ENCODE data around the gene CASP8.

CASP8 gene

GRCh38 chr2:201320257-201320656 is 59.9 kb downstream of the CASP8 start:
- TF ChIP-seq POU2F2 (IDR thresholded peaks at IDR 0.05; ENCODE audit: low read depth, low read length) (no peak), SPI1 (IDR thresholded peaks at IDR 0.05; ENCODE audit: low read depth, low read length) (no peak), POLR2AphosphoS5 (IDR thresholded peaks at IDR 0.05; ENCODE audit: low read depth, low read length) (no peak), TAF1 (IDR thresholded peaks at IDR 0.05; ENCODE audit: low read depth, low read length) (no peak), POLR2A (IDR thresholded peaks at IDR 0.05; ENCODE audit: low read depth, low read length) (no peak), PAX5 (IDR thresholded peaks at IDR 0.05; ENCODE audit: insufficient read depth, low read length, severe bottlenecking) (no peak)
- FAIRE-seq: no peak
- DNase-seq (ENCODE audit: insufficient read length, low spot score): no peak

- no peak for FAIRE-seq
- no peak for TF ChIP-seq TAF1 (IDR thresholded peaks at IDR 0.05; ENCODE audit: low read depth, low read length)
- TF ChIP-seq POU2F2 (IDR thresholded peaks at IDR 0.05; ENCODE audit: low read depth, low read length): no peak
- TF ChIP-seq PAX5 (IDR thresholded peaks at IDR 0.05; ENCODE audit: insufficient read depth, low read length, severe bottlenecking): no peak
These were observed 60.4 kb downstream of the CASP8 start for GRCh38 chr2:201320701-201321100.

GRCh38 chr2:201322772-201323171 is 62.4 kb downstream of the CASP8 start:
- TF ChIP-seq POLR2A (IDR thresholded peaks at IDR 0.05; ENCODE audit: low read depth, low read length): no peak
- TF ChIP-seq SPI1 (IDR thresholded peaks at IDR 0.05; ENCODE audit: low read depth, low read length): no peak
- TF ChIP-seq POLR2AphosphoS5 (IDR thresholded peaks at IDR 0.05; ENCODE audit: low read depth, low read length): no peak
- no peak for TF ChIP-seq TAF1 (IDR thresholded peaks at IDR 0.05; ENCODE audit: low read depth, low read length)
- no peak for TF ChIP-seq PAX5 (IDR thresholded peaks at IDR 0.05; ENCODE audit: insufficient read depth, low read length, severe bottlenecking)
- TF ChIP-seq POU2F2 (IDR thresholded peaks at IDR 0.05; ENCODE audit: low read depth, low read length): no peak
- DNase-seq (ENCODE audit: insufficient read length, low spot score) (no peak), FAIRE-seq (no peak)

More at GRCh38 chr2:201320701-201321100, 60.4 kb downstream of the CASP8 start:
- DNase-seq (ENCODE audit: insufficient read length, low spot score): no peak

- FAIRE-seq: no peak
- DNase-seq (ENCODE audit: insufficient read length, low spot score): no peak
- no peak for TF ChIP-seq PAX5 (IDR thresholded peaks at IDR 0.05; ENCODE audit: insufficient read depth, low read length, severe bottlenecking)
- TF ChIP-seq POLR2AphosphoS5 (IDR thresholded peaks at IDR 0.05; ENCODE audit: low read depth, low read length): no peak
- TF ChIP-seq SPI1 (IDR thresholded peaks at IDR 0.05; ENCODE audit: low read depth, low read length): no peak
- no peak for TF ChIP-seq TAF1 (IDR thresholded peaks at IDR 0.05; ENCODE audit: low read depth, low read length)
- TF ChIP-seq POLR2A (IDR thresholded peaks at IDR 0.05; ENCODE audit: low read depth, low read length): no peak
- TF ChIP-seq POU2F2 (IDR thresholded peaks at IDR 0.05; ENCODE audit: low read depth, low read length): no peak
These were observed 67.3 kb downstream of the CASP8 start for GRCh38 chr2:201327678-201328077.

GRCh38 chr2:201329409-201329808 is 69.1 kb downstream of the CASP8 start:
- FAIRE-seq (no peak), DNase-seq (ENCODE audit: insufficient read length, low spot score) (no peak)
- TF ChIP-seq PAX5 (IDR thresholded peaks at IDR 0.05; ENCODE audit: insufficient read depth, low read length, severe bottlenecking) (no peak), POU2F2 (IDR thresholded peaks at IDR 0.05; ENCODE audit: low read depth, low read length) (no peak), TAF1 (IDR thresholded peaks at IDR 0.05; ENCODE audit: low read depth, low read length) (no peak), SPI1 (IDR thresholded peaks at IDR 0.05; ENCODE audit: low read depth, low read length) (no peak), POLR2A (IDR thresholded peaks at IDR 0.05; ENCODE audit: low read depth, low read length) (no peak), POLR2AphosphoS5 (IDR thresholded peaks at IDR 0.05; ENCODE audit: low read depth, low read length) (no peak)

Measured in GM12891 (cell line).